Breast epithelium (tissue), 4 donors: ENCODE data around the gene LTF. TPM values are rescaled to one million over a fixed set of nuclear protein-coding genes. Genes with fewer than 3 reads are reported as not detected.

Source experiments
- DNase-seq, 2 donors: peaks; one replicate each; pipeline ENCODE4 v3.0.0-alpha.2; 2019; ENCODE audit warnings: low spot score in 2 of 2
- H3K27ac ChIP-seq, 2 donors: fragments of 200-600 bp; sonication (generic) in 1 of 2; one replicate each; pipeline ENCODE4 v1.5.1; 2016 to 2019; ENCODE audit warnings: mild to moderate bottlenecking in 1 of 2
- H3K27me3 ChIP-seq, 2 donors: fragments of 200-600 bp; sonication (generic) in 1 of 2; one replicate each; pipeline versions ENCODE4 v1.5.1 to v1.6.0; 2017 to 2019; ENCODE audit warnings: control low read depth in 1 of 2, mild to moderate bottlenecking in 1 of 2
- H3K36me3 ChIP-seq: fragments of 200-600 bp; one replicate; pipeline ENCODE4 v1.5.1; 2019
- H3K4me1 ChIP-seq, 2 donors: fragments of 200-600 bp; sonication (generic); one replicate each; pipeline ENCODE4 v1.5.1; 2016 to 2019; ENCODE audit warnings: control low read depth in 1 of 2
- H3K4me3 ChIP-seq, 3 donors: fragments of 200-600 bp; sonication (generic); 1 replicate in 2 of 3; 2 replicates in 1 of 3; pipeline ENCODE4 v1.5.1; 2016 to 2019; ENCODE audit warnings: mild to moderate bottlenecking in 3 of 3, moderate library complexity in 2 of 3
- H3K9me3 ChIP-seq, 2 donors: fragments of 200-600 bp; sonication (generic) in 1 of 2; one replicate each; pipeline ENCODE4 v1.5.1; 2016 to 2019; ENCODE audit warnings: control low read depth in 1 of 2
- CTCF ChIP-seq, 3 donors: fragments of 450-650 bp; IDR thresholded peaks; one replicate each; pipeline ENCODE4 v1.5.1; 2016 to 2017; ENCODE audit warnings: antibody characterized with exemption in 3 of 3, mild to moderate bottlenecking in 3 of 3, moderate library complexity in 3 of 3
- POLR2A ChIP-seq: fragments of 450-650 bp; IDR thresholded peaks from one replicate; pipeline ENCODE4 v1.6.1; 2016; ENCODE audit warnings: antibody characterized with exemption, mild to moderate bottlenecking, moderate library complexity
- POLR2AphosphoS5 ChIP-seq, 3 donors: sonication (generic); formaldehyde crosslinking; IDR thresholded peaks; one replicate each; pipeline ENCODE4 v1.6.1; 2017; ENCODE audit warnings: antibody characterized with exemption in 3 of 3
- intact Hi-C: fragments of 100-400 bp; cut with DNase I; formaldehyde crosslinking; loops from one replicate; pipeline ENCODE4 v1.15.1; 2023; ENCODE audit warnings: low total_unique reads
- total RNA-seq, 3 donors: library from RNA; depleted of rRNA; stranded (reverse); fragments of >200 nt; gene quantifications; one replicate each; pipeline ENCODE4 v1.1.0, GENCODE V29; 2016

Gene LTF
- total RNA-seq, 3 donors from 2014 or later: 78.7 to 282 (median 190) TPM

- Histone ChIP-seq H3K27ac (no peak overlapping the region), H3K36me3 (no peaks in the 10 kb centered on the region), H3K9me3 (no peaks in the 10 kb centered on the region), H3K27me3 (no peaks in the 10 kb centered on the region), H3K4me1 (no peaks in the 10 kb centered on the region), H3K4me3 (no peak overlapping the region)
- TF ChIP-seq CTCF (IDR thresholded peaks at IDR 0.05) (no peak), POLR2AphosphoS5 (IDR thresholded peaks at IDR 0.05) (no peak), POLR2A (no peak)
- DNase-seq: no peak
- intact Hi-C loops: no loop called here
These were observed 65.1 kb downstream of the LTF start for GRCh38 chr3:46399557-46399956.

GRCh38 chr3:46399098-46399497 lies 65.6 kb downstream of the LTF start:
- peaks cover 0 to 4% of the 10 kb centered on the region in 2 donors for H3K27me3 ChIP-seq

GRCh38 chr3:46398186-46398955 lies 66.3 kb downstream of the LTF start:
- DNase-seq: no peak
- H3K36me3 ChIP-seq: no peaks in the 10 kb centered on the region
- H3K4me1 ChIP-seq: no peaks in the 10 kb centered on the region
- no peak overlapping the region for H3K27ac ChIP-seq
- TF ChIP-seq POLR2A: no peak
- TF ChIP-seq CTCF (IDR thresholded peaks at IDR 0.05): no peak
- no peak for TF ChIP-seq POLR2AphosphoS5 (IDR thresholded peaks at IDR 0.05)
- peaks cover 0 to 4% of the 10 kb centered on the region in 2 donors for H3K27me3 ChIP-seq
- H3K9me3 ChIP-seq: no peaks in the 10 kb centered on the region
- intact Hi-C loops: no loop called here
- H3K4me3 ChIP-seq: no peak overlapping the region

More at GRCh38 chr3:46399098-46399497, 65.6 kb downstream of the LTF start:
- DNase-seq: no peak
- TF ChIP-seq POLR2AphosphoS5 (IDR thresholded peaks at IDR 0.05) (no peak), POLR2A (no peak), CTCF (IDR thresholded peaks at IDR 0.05) (no peak)
- Histone ChIP-seq H3K9me3 (no peaks in the 10 kb centered on the region), H3K27ac (no peak overlapping the region), H3K36me3 (no peaks in the 10 kb centered on the region), H3K4me3 (no peak overlapping the region), H3K4me1 (no peaks in the 10 kb centered on the region)
- intact Hi-C loops: no loop called here

GRCh38 chr3:46397111-46397510 lies 67.6 kb downstream of the LTF start:
- DNase-seq: no peak
- TF ChIP-seq CTCF (IDR thresholded peaks at IDR 0.05): no peak
- no peak for TF ChIP-seq POLR2AphosphoS5 (IDR thresholded peaks at IDR 0.05)
- no peak for TF ChIP-seq POLR2A
- peaks cover 0 to 4% of the 10 kb centered on the region in 2 donors for H3K27me3 ChIP-seq
- H3K4me1 ChIP-seq: no peaks in the 10 kb centered on the region
- H3K36me3 ChIP-seq: no peaks in the 10 kb centered on the region
- intact Hi-C loops: no loop called here
- no peak overlapping the region for H3K27ac ChIP-seq
- H3K9me3 ChIP-seq: no peaks in the 10 kb centered on the region
- no peak overlapping the region for H3K4me3 ChIP-seq

GRCh38 chr3:46395766-46396530 lies 68.8 kb downstream of the LTF start:
- Histone ChIP-seq H3K4me3 (no peak overlapping the region), H3K9me3 (no peaks in the 10 kb centered on the region), H3K27me3 (peaks cover 0 to 4% of the 10 kb centered on the region in 2 donors), H3K4me1 (no peaks in the 10 kb centered on the region), H3K36me3 (no peaks in the 10 kb centered on the region), H3K27ac (no peak overlapping the region)
- intact Hi-C loops: no loop called here
- TF ChIP-seq CTCF (IDR thresholded peaks at IDR 0.05): no peak
- no peak for TF ChIP-seq POLR2A
- TF ChIP-seq POLR2AphosphoS5 (IDR thresholded peaks at IDR 0.05): no peak
- DNase-seq: no peak
